COR-L47 (cell line): Measurements from ENCODE around the gene SOX5.
"Not testable (repeated sequence)": the region's sequence is repeated elsewhere in the genome, so short reads cannot be mapped to it uniquely, and the experiment has no call there.

ENCODE experiments used
- DNase-seq: peaks from one replicate; lab custom pipeline; 2025; lab: John Stamatoyannopoulos, UW

SOX5 gene

GRCh38 chr12:23756416-23756815, 193.1 kb downstream of the SOX5 start:
- DNase-seq: no peak

- DNase-seq: no peak
These were observed 195.7 kb downstream of the SOX5 start for GRCh38 chr12:23753628-23754365.

GRCh38 chr12:23752245-23752644, 197.2 kb downstream of the SOX5 start:
- no peak for DNase-seq

GRCh38 chr12:23751641-23752040, 197.8 kb downstream of the SOX5 start:
- DNase-seq: no peak

- DNase-seq: no peak
These were observed 198.5 kb downstream of the SOX5 start for GRCh38 chr12:23750923-23751322.

GRCh38 chr12:23744696-23745095, 204.8 kb downstream of the SOX5 start:
- no peak for DNase-seq

GRCh38 chr12:23742574-23742973, 206.9 kb downstream of the SOX5 start:
- no peak for DNase-seq

- DNase-seq: no peak
These were observed 218.0 kb downstream of the SOX5 start for GRCh38 chr12:23731493-23731892.

- no peak for DNase-seq
These were observed 218.4 kb downstream of the SOX5 start for GRCh38 chr12:23731035-23731434.

GRCh38 chr12:23729359-23729758, 220.1 kb downstream of the SOX5 start:
- no peak for DNase-seq

GRCh38 chr12:23726646-23727045, 222.8 kb downstream of the SOX5 start:
- DNase-seq: no peak

- DNase-seq: peak; percentile 1
These were observed 226.8 kb downstream of the SOX5 start for GRCh38 chr12:23722655-23723054.

- no peak for DNase-seq
These were observed 228.2 kb downstream of the SOX5 start for GRCh38 chr12:23721268-23721667.

GRCh38 chr12:23719493-23719892, 230.0 kb downstream of the SOX5 start:
- no peak for DNase-seq

- not testable (repeated sequence) for DNase-seq
These were observed 239.1 kb downstream of the SOX5 start for GRCh38 chr12:23710361-23710760.

- no peak for DNase-seq
These were observed 241.2 kb downstream of the SOX5 start for GRCh38 chr12:23708185-23708837.

GRCh38 chr12:23707270-23707669, 242.2 kb downstream of the SOX5 start:
- DNase-seq: no peak

- DNase-seq: no peak
These were observed 244.2 kb downstream of the SOX5 start for GRCh38 chr12:23704992-23705943.

GRCh38 chr12:23703051-23703450, 246.4 kb downstream of the SOX5 start:
- DNase-seq: no peak

GRCh38 chr12:23699031-23699430, 250.4 kb downstream of the SOX5 start:
- no peak for DNase-seq

GRCh38 chr12:23694920-23695319, 254.6 kb downstream of the SOX5 start:
- no peak for DNase-seq

- DNase-seq: no peak
These were observed 255.2 kb downstream of the SOX5 start for GRCh38 chr12:23694307-23694706.

GRCh38 chr12:23687947-23688346, 261.5 kb downstream of the SOX5 start:
- no peak for DNase-seq
